Testis (tissue), 2 donors: Measurements from ENCODE around the gene QDPR.

Experiments used
- CTCF ChIP-seq, 3 experiments: fragments of 450-650 bp in 2 of 3; fragments of 200-600 bp in 1 of 3; sonication (generic) in 1 of 3; IDR thresholded peaks; one replicate each; pipeline ENCODE4 v1.5.1; 2016 to 2019; ENCODE audit warnings: antibody characterized with exemption in 3 of 3, mild to moderate bottlenecking in 2 of 3, moderate library complexity in 1 of 3
- POLR2A ChIP-seq: fragments of 450-650 bp; IDR thresholded peaks from one replicate; pipeline ENCODE4 v1.6.1; 2017; ENCODE audit warnings: antibody characterized with exemption, mild to moderate bottlenecking, moderate library complexity

- TF ChIP-seq CTCF (IDR thresholded peaks at IDR 0.05): no peak
- TF ChIP-seq POLR2A: no peak
These were observed 9.1 kb downstream of the QDPR start for GRCh38 chr4:17502756-17503155.
